Cardiac muscle cell (in vitro differentiated cells and primary cell): ENCODE results near the gene KRT39. TPM values are rescaled to one million over a fixed set of nuclear protein-coding genes. Genes with fewer than 3 reads are reported as not detected.

Experiments
- DNase-seq, 2 donors: peaks; one replicate each; pipeline versions ENCODE4 v3.0.0 to v3.0.0-alpha.2; 2010 to 2017; ENCODE audit warnings: low read depth in 1 of 2, low spot score in 1 of 2
- H3K27ac ChIP-seq: fragments of 200-600 bp; sonication (generic); 2 replicates; pipeline ENCODE4 v1.5.1; 2016
- H3K27me3 ChIP-seq: fragments of 200-600 bp; sonication (generic); 2 replicates; pipeline ENCODE4 v1.6.0; 2016; ENCODE audit warnings: control low read depth
- H3K36me3 ChIP-seq: fragments of 200-600 bp; sonication (generic); 2 replicates; pipeline ENCODE4 v1.5.1; 2016; ENCODE audit warnings: control low read depth
- H3K4me1 ChIP-seq: fragments of 200-600 bp; sonication (generic); 2 replicates; pipeline ENCODE4 v1.8.1; 2017; ENCODE audit warnings: low read depth, mild to moderate bottlenecking, mixed run types
- H3K4me3 ChIP-seq: fragments of 200-600 bp; sonication (generic); 2 replicates; pipeline ENCODE4 v1.5.1; 2016; ENCODE audit warnings: mild to moderate bottlenecking
- H3K9me3 ChIP-seq: fragments of 200-600 bp; sonication (generic); 2 replicates; pipeline ENCODE4 v1.5.1; 2017; ENCODE audit warnings: low read depth, mild to moderate bottlenecking, control low read depth
- CTCF ChIP-seq: IDR thresholded peaks from 2 replicates; pipeline ENCODE4 v1.5.1; 2012; ENCODE audit warnings: low read depth, mild to moderate bottlenecking, low read length
- polyA plus RNA-seq: library from polyadenylated mRNA; unstranded; fragments of >200 nt; fragmentation: Nextera tagmentation; extraction: Ambion mirVana; gene quantifications from 2 replicates; pipeline ENCODE4 v1.2.1, GENCODE V29; 2016
- total RNA-seq: library from RNA; depleted of rRNA; stranded (reverse); fragments of >200 nt; gene quantifications from 2 replicates; pipeline ENCODE4 v1.2.3, GENCODE V29; 2016

KRT39 gene
- total and polyA plus RNA-seq, 2 experiments from 2014 or later = not detected

DNA sequence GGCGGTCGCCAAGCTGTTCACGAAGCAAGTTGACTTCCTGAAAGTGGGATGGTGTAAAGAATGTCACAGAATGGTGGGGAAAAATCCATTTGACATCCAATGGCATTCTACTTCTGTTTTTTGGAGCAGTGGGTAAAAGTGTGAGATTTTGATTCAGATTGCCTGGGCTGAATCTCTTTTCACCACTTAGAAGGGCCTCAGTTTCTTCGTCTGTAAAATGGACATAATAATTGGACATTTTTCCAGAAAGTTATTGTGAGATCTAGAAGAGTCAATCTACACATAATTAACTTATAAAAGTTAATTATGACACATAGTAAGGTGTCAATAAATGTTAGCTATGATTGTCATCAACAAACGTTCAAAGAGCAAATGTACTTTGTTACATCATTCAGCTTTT, 14.4 kb upstream of the KRT39 start:
- peaks cover 14% of the 10 kb centered on the region for H3K4me1 ChIP-seq
- DNase-seq = no peak
- no peaks in the 10 kb centered on the region for H3K9me3 ChIP-seq
- peaks cover 4% of the 10 kb centered on the region for H3K27me3 ChIP-seq
- H3K4me3 ChIP-seq = no peak overlapping the region
- TF ChIP-seq CTCF = no peak
- peak overlapping the region; percentile 82 for H3K27ac ChIP-seq
- H3K36me3 ChIP-seq = no peaks in the 10 kb centered on the region

- Histone ChIP-seq H3K27me3 (peaks cover 4% of the 10 kb centered on the region), H3K9me3 (no peaks in the 10 kb centered on the region), H3K36me3 (no peaks in the 10 kb centered on the region), H3K27ac (peak overlapping the region; percentile 82), H3K4me3 (no peak overlapping the region), H3K4me1 (peaks cover 14% of the 10 kb centered on the region)
- TF ChIP-seq CTCF = no peak
- DNase-seq = peak; percentile 11 to 73
Observed at GRCh38 chr17:40980596-40980995, 13.8 kb upstream of the KRT39 start.

DNA sequence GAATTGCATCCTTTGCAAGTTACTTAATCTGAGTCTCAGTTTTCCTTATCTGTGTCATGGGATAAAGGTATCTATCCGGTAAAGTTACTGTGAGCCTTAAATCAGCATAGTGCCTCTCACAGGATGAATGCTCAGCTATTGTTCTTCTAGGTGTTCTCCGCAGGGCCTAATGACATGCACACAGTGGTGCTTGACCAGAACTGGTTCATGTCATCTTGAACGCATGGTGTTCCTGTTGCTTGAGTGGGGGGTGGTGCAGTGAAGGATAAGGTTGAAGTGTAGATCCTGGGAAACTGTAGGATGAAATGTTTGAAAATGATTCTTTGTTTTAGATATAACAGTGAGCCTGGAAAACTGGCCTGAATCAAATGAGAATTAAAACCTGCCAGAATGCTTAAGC, 13.4 kb upstream of the KRT39 start:
- H3K4me3 ChIP-seq = no peak overlapping the region
- H3K36me3 ChIP-seq = no peaks in the 10 kb centered on the region
- DNase-seq = no peak
- H3K9me3 ChIP-seq = no peaks in the 10 kb centered on the region
- H3K4me1 ChIP-seq = peaks cover 14% of the 10 kb centered on the region
- TF ChIP-seq CTCF = no peak
- peaks cover 4% of the 10 kb centered on the region for H3K27me3 ChIP-seq
- H3K27ac ChIP-seq = peak overlapping the region; percentile 82

GRCh38 chr17:40978575-40979151, 11.9 kb upstream of the KRT39 start:
- no peak for TF ChIP-seq CTCF

GRCh38 chr17:40975516-40975915, 8.8 kb upstream of the KRT39 start:
- no peak for TF ChIP-seq CTCF
- DNase-seq = no peak
- no peak overlapping the region for H3K27ac ChIP-seq
- no peaks in the 10 kb centered on the region for H3K36me3 ChIP-seq
- H3K27me3 ChIP-seq = no peaks in the 10 kb centered on the region
- H3K9me3 ChIP-seq = no peaks in the 10 kb centered on the region
- H3K4me3 ChIP-seq = no peak overlapping the region
- peaks cover 7% of the 10 kb centered on the region for H3K4me1 ChIP-seq

More at GRCh38 chr17:40978575-40979151, 11.9 kb upstream of the KRT39 start:
- Histone ChIP-seq H3K4me3 (no peak overlapping the region), H3K4me1 (peaks cover 14% of the 10 kb centered on the region), H3K9me3 (no peaks in the 10 kb centered on the region), H3K27ac (no peak overlapping the region), H3K36me3 (no peaks in the 10 kb centered on the region), H3K27me3 (no peaks in the 10 kb centered on the region)
- DNase-seq = peak in 1 of 2 donors; percentile 14
